ENCODE results near the gene PSKH1.

The PSKH1 gene

DNA sequence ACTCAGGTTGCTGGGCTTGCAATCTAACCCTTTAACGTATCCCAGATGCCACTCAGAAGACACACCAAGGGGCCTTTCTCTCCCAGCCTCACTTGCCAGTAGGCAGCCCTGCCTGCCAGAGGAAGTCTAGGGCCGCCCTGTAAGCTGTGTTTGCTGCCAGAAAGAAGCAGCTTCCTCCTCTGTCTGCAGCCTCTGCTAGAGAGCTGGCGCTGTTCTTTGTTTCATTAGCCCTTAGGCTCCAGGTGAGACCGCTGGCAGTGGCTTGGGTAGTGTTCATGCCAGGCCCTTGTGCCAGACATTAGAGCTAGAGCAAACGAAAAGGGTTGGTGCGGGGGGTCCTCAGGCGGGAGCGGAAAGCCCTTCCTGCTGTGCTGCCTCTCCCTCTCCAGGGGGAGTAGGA is 29.7 kb downstream of the PSKH1 start:
- in situ Hi-C loops (cut with MboI; ENCODE audit: low sequenced_read_pairs) = no loop called here

DNA sequence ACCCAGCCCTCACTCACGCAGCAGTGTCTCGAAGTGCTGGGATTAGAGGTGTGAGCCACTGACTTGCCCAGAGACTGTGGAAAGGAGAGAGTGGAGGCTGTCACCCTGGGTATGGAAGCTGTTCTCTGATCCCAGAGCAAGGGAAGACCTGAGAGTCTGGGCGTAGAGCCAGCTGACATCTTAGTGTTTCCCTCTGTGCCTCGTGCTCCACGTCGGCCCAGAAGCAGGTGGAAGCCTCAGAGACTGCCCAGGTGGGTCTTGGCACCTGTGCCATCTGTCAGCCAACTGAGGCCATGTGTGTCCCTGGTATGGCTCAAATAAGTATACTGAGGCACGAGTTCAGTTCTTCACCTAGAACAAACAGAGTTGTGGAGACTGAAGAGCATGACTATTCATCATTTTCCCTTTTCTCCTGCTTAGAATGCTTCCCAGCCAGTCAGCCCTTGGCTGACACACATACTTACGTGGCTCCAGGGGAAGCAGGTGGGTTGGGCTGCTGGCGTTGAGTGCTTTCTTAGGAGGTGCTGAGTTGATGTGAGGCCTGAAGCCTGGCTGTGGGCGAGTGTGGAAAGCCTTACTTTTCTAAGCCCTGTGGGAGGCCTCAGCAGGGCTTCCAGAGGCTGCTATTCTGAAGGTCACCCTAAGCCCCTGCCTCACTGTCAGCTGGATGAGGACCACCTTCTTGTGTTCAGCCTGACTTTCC is 30.5 kb downstream of the PSKH1 start:
- in situ Hi-C loops (cut with MboI; ENCODE audit: low sequenced_read_pairs) = no loop called here

DNA sequence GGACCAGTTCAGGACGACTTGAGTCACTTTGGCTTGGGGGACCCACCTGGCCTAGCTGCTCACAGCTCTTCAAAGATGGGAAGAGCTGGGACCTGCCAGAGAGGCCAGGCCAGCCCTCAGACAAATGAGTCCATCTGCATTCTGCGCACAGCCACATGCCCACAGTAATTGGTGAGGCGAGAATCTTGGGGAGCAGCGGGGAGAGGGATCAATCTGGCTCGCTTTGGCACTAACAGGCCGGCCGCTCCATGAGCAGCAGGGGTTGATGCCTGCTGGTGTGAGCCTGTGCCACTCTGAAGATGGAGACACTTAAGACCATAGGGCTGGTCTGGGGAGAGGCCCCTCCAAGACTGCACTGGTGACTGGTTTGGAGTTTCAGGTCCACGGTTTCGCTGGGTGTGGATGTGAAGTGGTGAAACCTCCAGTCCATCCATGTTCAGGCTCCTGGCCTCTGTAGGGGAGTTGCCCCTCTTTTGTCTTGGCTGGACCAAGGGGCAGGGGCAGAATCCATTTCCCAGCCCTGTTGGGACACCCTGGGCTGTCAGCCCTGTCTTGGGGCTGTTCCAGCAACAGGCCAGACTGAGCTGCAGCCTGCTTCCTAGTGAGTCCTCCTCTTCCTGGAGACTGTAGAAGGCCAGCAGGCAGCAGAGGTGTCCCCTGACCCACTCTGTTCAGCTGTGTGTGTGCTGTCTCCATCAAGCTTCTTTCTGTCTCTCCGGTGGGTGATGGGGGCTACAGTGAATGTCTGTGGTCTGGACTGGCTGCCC is 31.3 kb downstream of the PSKH1 start:
- in situ Hi-C loops (cut with MboI; ENCODE audit: low sequenced_read_pairs) = no loop called here

DNA sequence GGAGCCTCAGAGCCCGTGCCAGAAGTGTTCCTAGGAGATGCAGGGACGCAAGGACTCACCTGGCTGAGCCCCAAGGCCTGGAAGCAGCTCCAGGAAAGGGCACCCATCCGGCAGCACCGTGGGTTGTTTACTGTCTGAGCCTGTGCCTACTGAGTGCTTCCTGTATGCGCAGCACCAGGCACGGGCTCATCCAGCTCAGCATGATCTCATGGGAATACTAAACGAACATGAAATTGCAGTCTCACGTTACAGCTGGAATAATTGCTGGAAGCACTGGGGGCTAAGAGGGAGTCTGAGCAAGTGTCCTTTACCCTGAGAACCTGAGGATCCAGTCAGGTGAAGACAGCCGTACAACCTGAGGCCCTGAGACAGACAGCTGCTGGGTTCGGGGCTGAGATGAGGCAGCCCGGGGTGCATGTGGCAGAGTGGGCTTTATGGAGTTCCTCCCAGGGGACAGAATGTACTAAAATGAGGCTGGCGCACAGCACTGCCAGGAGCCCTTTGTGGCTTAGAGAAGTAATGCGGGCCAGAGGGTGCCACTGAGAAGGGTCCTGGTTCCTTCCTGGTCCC is 33.2 kb downstream of the PSKH1 start:
- in situ Hi-C loops (cut with MboI; ENCODE audit: low sequenced_read_pairs) = no loop called here

DNA sequence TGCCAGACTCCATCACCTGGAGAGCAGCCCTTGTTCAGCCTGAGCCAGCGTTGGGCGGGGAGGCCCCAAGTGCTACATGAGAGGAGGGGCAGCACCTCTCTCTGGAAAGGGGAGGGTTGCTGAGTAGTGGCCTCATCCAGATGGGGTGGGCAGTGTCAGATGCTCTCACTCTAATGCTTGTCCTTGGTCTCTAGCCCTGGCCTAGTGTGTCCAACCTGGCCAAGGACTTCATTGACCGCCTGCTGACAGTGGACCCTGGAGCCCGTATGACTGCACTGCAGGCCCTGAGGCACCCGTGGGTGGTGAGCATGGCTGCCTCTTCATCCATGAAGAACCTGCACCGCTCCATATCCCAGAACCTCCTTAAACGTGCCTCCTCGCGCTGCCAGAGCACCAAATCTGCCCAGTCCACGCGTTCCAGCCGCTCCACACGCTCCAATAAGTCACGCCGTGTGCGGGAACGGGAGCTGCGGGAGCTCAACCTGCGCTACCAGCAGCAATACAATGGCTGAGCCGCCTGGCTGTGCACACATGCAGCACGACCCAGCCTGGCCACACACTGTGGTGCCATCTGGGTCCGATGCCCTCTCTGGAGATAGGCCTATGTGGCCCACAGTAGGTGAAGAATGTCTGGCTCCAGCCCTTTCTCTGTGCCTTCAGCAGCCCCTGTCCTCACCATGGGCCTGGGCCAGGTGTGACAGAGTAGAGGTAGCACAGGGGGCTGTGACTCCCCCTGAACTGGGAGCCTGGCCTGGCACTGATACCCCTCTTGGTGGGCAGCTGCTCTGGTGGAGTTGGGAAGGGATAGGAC is 34.3 kb downstream of the PSKH1 start:
- in situ Hi-C loops (cut with MboI; ENCODE audit: low sequenced_read_pairs) = no loop called here

DNA sequence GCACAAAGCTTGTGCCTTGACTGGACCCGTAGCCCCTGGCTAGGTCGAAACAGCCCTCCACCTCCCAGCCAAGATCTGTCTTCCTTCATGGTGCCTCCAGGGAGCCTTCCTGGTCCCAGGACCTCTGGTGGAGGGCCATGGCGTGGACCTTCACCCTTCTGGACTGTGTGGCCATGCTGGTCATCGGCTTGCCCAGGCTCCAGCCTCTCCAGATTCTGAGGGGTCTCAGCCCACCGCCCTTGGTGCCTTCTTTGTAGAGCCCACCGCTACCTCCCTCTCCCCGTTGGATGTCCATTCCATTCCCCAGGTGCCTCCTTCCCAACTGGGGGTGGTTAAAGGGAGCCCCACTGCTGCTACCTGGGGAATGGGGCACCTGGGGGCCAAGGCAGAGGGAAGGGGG is 35.1 kb downstream of the PSKH1 start:
- in situ Hi-C loops (cut with MboI; ENCODE audit: low sequenced_read_pairs) = no loop called here

DNA sequence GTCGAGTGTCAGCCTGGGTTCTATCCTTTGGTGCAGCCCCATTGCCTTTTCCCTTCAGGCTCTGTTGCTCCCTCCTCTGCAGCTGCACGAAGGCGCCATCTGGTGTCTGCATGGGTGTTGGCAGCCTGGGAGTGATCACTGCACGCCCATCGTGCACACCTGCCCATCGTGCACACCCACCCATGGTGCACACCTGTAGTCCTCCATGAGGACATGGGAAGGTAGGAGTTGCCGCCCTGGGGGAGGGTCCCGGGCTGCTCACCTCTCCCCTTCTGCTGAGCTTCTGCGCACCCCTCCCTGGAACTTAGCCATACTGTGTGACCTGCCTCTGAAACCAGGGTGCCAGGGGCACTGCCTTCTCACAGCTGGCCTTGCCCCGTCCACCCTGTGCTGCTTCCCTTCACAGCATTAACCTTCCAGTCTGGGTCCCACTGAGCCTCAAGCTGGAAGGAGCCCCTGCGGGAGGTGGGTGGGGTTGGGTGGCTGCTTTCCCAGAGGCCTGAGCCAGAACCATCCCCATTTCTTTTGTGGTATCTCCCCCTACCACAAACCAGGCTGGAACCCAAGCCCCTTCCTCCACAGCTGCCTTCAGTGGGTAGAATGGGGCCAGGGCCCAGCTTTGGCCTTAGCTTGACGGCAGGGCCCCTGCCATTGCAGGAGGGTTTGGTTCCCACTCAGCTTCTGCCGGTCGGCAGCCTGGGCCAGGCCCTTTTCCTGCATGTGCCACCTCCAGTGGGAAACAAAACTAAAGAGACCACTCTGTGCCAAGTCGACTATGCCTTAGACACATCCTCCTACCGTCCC is 35.7 kb downstream of the PSKH1 start:
- in situ Hi-C loops (cut with MboI; ENCODE audit: low sequenced_read_pairs) = no loop called here

DNA sequence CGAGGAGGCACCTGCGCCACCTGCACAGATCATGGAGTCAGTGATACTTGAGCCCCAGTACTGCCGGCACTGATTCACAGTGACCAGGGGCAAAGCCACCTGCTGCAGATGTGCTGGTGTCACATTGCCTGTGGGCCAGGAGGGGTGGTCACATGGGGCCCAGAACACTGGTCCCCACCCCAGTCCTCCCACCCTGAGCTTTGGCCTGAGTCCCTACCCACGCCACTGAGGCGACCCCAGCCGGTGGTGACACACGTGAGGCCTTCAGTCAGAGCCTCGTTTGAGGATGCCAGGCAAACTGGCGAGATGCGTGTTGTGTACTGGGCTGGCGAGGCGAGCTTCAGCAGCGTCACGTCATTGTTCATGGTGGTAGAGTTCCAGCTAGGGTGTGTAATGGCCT is 37.1 kb downstream of the PSKH1 start:
- in situ Hi-C loops (cut with MboI; ENCODE audit: low sequenced_read_pairs) = loop anchor here (10.0 kb wide), 1 partner anchor 45 kb away; the partner anchor contains the start of gene NRN1L

DNA sequence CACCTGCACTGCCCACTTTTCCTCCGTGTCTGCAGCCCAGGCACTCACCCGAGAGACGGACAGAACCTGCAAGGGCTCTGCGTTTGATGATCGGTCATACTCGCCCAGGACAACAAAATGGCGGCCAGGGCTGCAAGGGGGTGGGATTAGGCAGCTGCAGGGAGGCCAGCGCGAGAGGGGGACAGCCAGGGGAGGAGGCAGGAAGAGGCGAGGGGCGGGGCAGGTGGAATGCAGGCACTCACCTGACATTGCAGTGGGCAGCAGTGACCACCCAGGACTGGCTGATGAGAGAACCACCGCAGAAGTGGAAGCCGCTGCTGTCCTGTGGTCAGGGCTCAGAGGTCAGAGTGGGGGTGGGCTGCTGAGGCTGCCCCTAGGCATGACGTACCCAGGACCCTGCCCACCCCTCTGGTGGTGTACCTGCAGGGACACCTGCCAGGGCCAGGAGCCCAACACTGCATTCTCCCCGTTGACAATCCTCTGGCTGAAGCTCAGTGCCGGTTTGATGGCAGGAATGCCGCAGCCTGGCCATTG is 37.7 kb downstream of the PSKH1 start:
- in situ Hi-C loops (cut with MboI; ENCODE audit: low sequenced_read_pairs) = loop anchor here (10.0 kb wide), 1 partner anchor 46 kb away; the partner anchor contains the start of gene NRN1L

DNA sequence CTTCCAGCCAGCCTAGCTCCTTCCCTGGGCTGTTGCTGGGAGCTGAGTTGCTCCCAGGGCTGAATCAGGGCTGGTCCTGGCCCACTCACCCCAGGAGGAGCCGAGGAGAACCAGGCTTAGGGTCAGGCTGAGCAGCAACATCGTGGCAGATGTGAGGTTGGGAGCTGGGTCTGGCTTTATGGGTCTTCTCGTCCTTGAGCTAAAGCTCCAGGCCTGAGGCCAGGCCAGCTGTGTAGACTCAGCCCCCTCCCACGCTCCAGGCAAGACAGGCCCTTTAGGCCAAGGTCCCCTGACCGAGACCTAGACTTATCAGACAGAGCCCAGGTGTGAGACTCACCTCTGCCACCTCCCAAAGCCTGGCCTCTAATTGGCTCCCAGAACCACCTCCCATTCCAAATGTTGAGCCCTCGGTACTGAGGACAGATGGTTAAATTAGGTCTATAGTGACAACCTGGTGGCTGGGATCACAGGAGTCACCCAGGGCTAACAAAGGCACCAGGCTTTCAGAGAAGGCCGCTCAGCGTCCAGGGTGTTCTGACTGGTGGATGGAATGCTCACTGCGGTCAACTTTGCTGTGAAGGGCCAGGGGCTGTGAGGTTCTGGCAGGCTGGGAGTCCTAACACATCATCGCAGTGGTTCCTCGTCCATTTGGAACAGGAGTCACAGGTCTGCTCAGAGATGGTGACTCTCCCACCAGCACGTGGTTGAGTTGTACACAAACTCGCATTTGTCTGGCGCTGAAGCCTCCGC is 38.8 kb downstream of the PSKH1 start, which contains the start of gene CTRL:
CTRL (minus strand) TSS at position 151 of the 750 bp plus-strand sequence; CDS start at position 141, 10 bp downstream.
- in situ Hi-C loops (cut with MboI; ENCODE audit: low sequenced_read_pairs) = loop anchor here (10.0 kb wide), 1 partner anchor 47 kb away; the partner anchor contains the start of gene NRN1L

DNA sequence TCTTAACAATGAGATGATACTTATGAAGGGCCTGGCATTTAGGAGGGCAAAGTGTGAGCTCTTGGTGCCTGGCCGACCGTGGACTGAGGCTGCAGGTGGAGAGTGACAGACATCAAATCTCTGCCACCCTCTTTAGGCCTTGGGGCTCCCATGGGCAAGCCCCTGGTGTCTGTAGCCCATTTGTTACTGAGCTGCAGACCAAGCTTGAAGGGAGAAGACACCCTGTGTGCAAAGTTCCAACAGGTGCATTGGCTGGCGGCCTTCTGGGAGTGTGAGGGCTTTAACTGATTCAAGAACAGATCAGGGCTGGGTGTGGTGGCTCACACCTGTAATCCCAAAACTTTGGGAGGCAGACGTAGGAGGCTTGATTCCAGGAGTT is 39.4 kb downstream of the PSKH1 start:
- in situ Hi-C loops (cut with MboI; ENCODE audit: low sequenced_read_pairs) = loop anchor here (10.0 kb wide), 1 partner anchor 48 kb away; the partner anchor contains the start of gene NRN1L

DNA sequence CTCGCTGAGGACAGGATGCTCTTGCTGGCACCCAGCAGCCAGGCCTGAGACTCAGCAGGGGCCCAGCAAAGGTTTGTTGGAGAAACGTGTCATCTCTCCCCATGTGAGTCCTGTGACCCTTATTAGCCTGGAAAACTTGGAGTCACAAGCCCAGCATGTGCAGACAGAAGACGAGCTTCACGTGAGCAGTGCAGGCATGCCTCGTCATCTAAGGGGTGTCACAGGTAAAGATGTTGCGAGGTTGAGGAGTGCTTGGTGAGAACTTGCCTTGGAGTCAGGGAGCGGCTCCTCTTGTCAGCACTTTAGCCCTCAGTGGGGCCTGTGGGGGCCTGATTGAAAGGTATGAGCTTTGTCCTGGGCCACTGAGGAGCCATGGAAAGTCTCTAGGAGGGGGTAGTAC is 40.8 kb downstream of the PSKH1 start:
- in situ Hi-C loops (cut with MboI; ENCODE audit: low sequenced_read_pairs) = loop anchor here (10.0 kb wide), 1 partner anchor 49 kb away; the partner anchor contains the start of gene NRN1L

DNA sequence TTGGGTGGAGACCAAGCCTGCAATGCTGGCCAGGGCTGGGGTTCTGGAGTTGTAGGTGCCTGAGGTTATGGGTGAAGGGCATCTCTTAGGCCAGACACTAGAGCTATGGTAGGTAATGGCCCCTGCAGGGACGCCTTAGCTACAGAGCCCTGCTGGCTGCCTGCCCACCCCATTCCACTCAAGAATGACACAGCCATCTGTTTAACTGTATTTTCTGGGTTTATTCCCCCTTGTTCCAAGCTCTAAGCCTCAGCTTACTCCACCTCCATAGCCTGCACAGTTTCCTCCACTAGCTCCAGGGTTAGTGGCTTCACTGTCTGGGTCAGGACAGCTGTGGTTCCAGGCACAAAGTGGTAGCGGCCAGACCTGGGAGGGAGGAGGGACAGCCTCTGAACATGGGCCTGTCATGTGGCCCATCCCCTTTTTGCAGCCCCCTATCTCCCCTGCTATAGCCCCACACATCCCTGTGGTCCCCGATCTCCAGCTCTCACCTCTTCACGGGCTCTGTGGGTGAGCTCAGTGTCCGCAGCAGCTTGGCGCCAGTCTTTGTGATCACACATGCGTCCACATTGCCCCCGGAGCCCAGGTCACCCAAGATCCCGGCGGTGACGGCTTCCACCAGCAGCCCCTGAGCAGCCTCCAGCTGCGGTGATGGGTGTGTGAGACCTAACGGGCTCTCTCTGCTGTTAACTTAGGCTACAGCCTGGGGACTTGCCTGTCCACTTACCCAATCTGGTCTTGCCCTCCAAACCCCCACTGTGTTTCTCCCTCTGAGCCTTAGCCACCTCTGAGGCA is 41.4 kb downstream of the PSKH1 start:
- in situ Hi-C loops (cut with MboI; ENCODE audit: low sequenced_read_pairs) = loop anchor here (10.0 kb wide), 1 partner anchor 50 kb away; the partner anchor contains the start of gene NRN1L

DNA sequence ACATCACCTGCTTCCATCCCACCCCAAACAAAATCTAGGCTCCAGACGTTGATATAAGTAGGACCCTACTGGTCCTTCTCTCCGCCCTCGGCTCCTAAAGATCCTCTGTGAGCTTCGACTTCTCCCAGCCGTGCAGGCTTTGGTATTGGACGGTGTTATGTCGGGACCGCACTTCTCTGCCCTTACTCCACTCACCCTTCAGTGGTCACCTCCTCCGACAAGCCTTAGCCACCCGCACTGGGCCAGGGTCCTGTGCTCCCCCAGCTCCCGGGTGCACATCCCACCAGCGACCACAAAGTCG is 42.0 kb downstream of the PSKH1 start:
- in situ Hi-C loops (cut with MboI; ENCODE audit: low sequenced_read_pairs) = loop anchor here (10.0 kb wide), 1 partner anchor 50 kb away; the partner anchor contains the start of gene NRN1L

DNA sequence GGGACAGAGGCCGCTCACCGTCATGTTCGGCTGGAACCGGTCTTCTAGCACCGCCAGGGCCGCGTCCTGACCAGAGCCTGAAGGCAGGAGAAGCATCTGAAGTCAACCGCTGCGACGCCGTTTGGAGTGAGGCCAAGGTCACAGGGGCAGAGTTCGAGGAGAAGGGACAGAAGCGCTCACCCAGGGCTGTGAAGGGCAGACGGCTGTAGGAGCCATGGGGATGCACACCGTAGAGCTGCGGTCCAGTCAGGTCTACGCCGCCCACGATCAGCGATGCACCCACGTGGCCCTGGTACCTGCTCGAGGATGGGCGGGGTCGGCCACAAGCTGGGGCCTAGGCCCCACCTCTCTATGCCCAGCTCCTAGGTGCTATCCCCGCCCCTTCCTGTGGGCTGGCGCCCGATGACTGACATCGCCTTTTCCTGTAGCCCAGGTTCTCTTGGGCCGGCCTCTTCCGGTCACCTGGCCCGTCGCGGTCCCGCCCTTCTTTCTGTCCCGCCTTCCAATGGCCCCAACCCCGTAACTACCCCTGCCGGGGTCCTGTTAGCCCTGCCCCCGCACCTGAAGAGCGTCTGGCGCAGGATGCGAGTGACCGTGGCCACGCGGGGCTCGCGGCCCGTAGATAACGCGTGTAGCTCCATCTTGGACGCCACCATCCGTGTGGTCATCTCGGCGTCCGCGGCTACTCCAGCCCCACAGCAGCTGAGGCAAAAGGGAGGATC is 42.5 kb downstream of the PSKH1 start:
- in situ Hi-C loops (cut with MboI; ENCODE audit: low sequenced_read_pairs) = loop anchor here (10.0 kb wide), 1 partner anchor 51 kb away; the partner anchor contains the start of gene NRN1L

DNA sequence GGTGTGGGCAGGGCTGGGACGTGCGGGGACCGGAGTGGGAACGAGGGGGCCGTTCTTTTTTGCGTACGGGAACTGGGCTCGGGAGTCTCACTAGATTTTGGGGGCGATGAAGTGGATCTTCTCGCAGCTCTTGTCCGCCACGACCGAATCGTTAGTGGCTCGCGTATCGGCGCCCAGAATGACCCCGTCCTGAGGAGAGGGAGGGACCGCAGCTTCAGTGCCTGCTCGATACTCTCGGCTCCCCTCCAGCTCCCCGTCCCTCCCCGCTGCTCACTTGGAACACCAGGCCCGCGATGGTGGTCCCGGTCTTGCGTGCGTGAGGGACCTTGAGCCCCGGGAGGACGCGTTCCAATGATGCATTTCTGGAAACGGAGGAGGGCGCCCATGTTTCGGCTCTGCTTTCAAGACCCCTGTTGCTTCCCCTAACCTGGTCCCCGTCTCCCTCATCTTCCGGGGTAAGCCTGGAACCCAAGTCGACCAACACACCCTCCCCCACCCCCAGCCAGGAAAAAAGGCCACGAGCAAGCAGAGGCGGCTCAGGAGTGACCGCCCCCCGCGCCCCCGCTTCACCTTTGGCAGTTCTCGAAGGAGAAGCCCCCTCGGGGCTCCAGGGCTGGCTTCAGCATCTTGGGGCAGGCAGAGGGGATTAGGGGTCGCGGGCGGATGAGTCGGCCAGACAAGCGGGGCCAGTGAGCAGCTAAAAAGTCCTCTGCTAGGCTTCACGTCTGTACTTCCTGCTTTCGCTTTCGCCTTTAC is 43.2 kb downstream of the PSKH1 start, which contains the start of gene PSMB10:
PSMB10 (minus strand) TSS at position 727 of the 756 bp plus-strand sequence; CDS start at position 626, 101 bp downstream.
- in situ Hi-C loops (cut with MboI; ENCODE audit: low sequenced_read_pairs) = loop anchor here (10.0 kb wide), 1 partner anchor 52 kb away; the partner anchor contains the start of gene NRN1L

Measured in HL-60/S4 treated with phorbol 12-myristate 13-acetate at 8.2 ng/mL for 4 days and 3 days (cell line).